Ovary (tissue), 9 donors: ENCODE data around the gene AQP2. TPM values are rescaled to one million over a fixed set of nuclear protein-coding genes. Genes with fewer than 3 reads are reported as not detected.

Source experiments
- DNase-seq, 5 donors: peaks; one replicate each; pipeline ENCODE4 v3.0.0-alpha.2; 2019 to 2020
- H3K27ac ChIP-seq, 2 donors: fragments of 200-600 bp; one replicate each; pipeline versions ENCODE4 v1.5.1 to v1.8.0; 2019 to 2022
- H3K27me3 ChIP-seq: fragments of 200-600 bp; one replicate; pipeline ENCODE4 v1.8.0; 2022
- H3K36me3 ChIP-seq: fragments of 200-600 bp; sonication (generic); one replicate; pipeline ENCODE4 v1.5.1; 2019
- H3K4me1 ChIP-seq: one replicate; pipeline ENCODE4 v1.8.1; 2013; ENCODE audit warnings: mild to moderate bottlenecking, moderate library complexity; ENCODE audit not compliant: insufficient read depth
- H3K4me3 ChIP-seq: fragments of 200-600 bp; sonication (generic); one replicate; pipeline ENCODE4 v1.5.1; 2017
- H3K9me3 ChIP-seq, 2 donors: fragments of 200-600 bp in 1 of 2; sonication (generic) in 1 of 2; one replicate each; pipeline versions ENCODE4 v1.5.1 to v1.8.1; 2013 to 2019; ENCODE audit warnings: mild to moderate bottlenecking in 1 of 2, moderate library complexity in 1 of 2
- CTCF ChIP-seq, 3 donors: fragments of 450-650 bp in 2 of 3; fragments of 200-600 bp in 1 of 3; IDR thresholded peaks; one replicate each; pipeline versions ENCODE4 v1.5.1 to v1.8.0; 2016 to 2022; ENCODE audit warnings: antibody characterized with exemption in 3 of 3, mild to moderate bottlenecking in 1 of 3
- EP300 ChIP-seq: sonication (generic); formaldehyde crosslinking; IDR thresholded peaks from one replicate; pipeline ENCODE4 v1.6.1; 2017; ENCODE audit warnings: antibody characterized with exemption
- POLR2A ChIP-seq: fragments of 450-650 bp; IDR thresholded peaks from one replicate; pipeline ENCODE4 v1.6.1; 2017; ENCODE audit warnings: antibody characterized with exemption, mild to moderate bottlenecking, moderate library complexity
- WGBS, 3 donors: extraction: QIAGEN DNeasy Blood & Tissue Kit in 1 of 3; methylation state at CpG; one replicate each; pipeline versions ENCODE4 v1.1.5 to v1.1.7; 2013 to 2017; 5-methylcytosine and 5-hydroxymethylcytosine counted together
- intact Hi-C, 4 donors: fragments of 100-400 bp; cut with DNase I; formaldehyde crosslinking; loops; one replicate each; pipeline versions ENCODE4 v1.11.0 to v1.15.1; 2022 to 2023
- polyA plus RNA-seq, 2 donors: library from polyadenylated mRNA; stranded (reverse); fragments of 200-250 nt in 1 of 2; fragments of 350-450 nt in 1 of 2; fragmentation: Illumina TruSeq in 1 of 2; extraction: RNeasy Lipid Tissue Mini Kit (QIAGEN cat#74804) in 1 of 2; gene quantifications; one replicate each; pipeline ENCODE4 v1.2.3, GENCODE V29; 2013 to 2014
- total RNA-seq, 7 donors: library from RNA; depleted of rRNA in 2 of 7; stranded (reverse); fragments of >200 nt in 2 of 7; fragmentation: NEBNext Ultra II Directional in 3 of 7; extraction: Animal tissue kit (Norgen Biotek cat#: 25700) in 3 of 7; gene quantifications; one replicate each; pipeline versions ENCODE4 v1.1.0 to v1.2.4, GENCODE V29; 2016 to 2023
- donor health status: DM: no; HTN: no; CAD: no; lungs with moderate emphysema.
- donor health status: DM: no; HTN: no; CAD: no.
- donor health status: Bipolar disorder and iron deficiency.
- donor health status: DM: yes; HTN: yes; CAD: no.
- donor health status: DM: no; HTN: no; CAD: no.
- donor health status: DM: yes; HTN: yes; CAD: no.

Gene AQP2
- total and polyA plus RNA-seq, 9 donors: 0.11 to 3.7 (median 2.1) TPM; not detected in 6

- intact Hi-C loops: no loop called here
- no peaks in the 10 kb centered on the region for H3K36me3 ChIP-seq
- H3K27me3 ChIP-seq: no peaks in the 10 kb centered on the region
- DNase-seq: no peak
- no peak overlapping the region for H3K27ac ChIP-seq
- H3K9me3 ChIP-seq: no peaks in the 10 kb centered on the region
- no peak overlapping the region for H3K4me3 ChIP-seq
- TF ChIP-seq CTCF (IDR thresholded peaks at IDR 0.05): no peak
- TF ChIP-seq EP300: no peak
- no peak for TF ChIP-seq POLR2A
- WGBS, 3 donors: 84 to 88% (median 88%) methylated on average over 3 of the region's 3 CpGs
- H3K4me1 ChIP-seq: no peaks in the 10 kb centered on the region
Measured at GRCh38 chr12:49936925-49937324, 13.6 kb upstream of the AQP2 start.

GRCh38 chr12:49937639-49938300, 12.8 kb upstream of the AQP2 start:
- no peaks in the 10 kb centered on the region for H3K27me3 ChIP-seq
- 82 to 89% (median 86%) methylated on average over 7 to 8 of the region's 8 CpGs for WGBS, 3 donors
- TF ChIP-seq EP300 (no peak), POLR2A (no peak), CTCF (IDR thresholded peaks at IDR 0.05) (no peak)
- H3K4me1 ChIP-seq: no peaks in the 10 kb centered on the region
- no peak overlapping the region for H3K27ac ChIP-seq
- H3K4me3 ChIP-seq: no peak overlapping the region
- intact Hi-C loops: no loop called here
- H3K9me3 ChIP-seq: no peaks in the 10 kb centered on the region
- no peaks in the 10 kb centered on the region for H3K36me3 ChIP-seq
- DNase-seq: no peak

- intact Hi-C loops: no loop called here
- H3K9me3 ChIP-seq: no peaks in the 10 kb centered on the region
- H3K4me1 ChIP-seq: no peaks in the 10 kb centered on the region
- no peaks in the 10 kb centered on the region for H3K27me3 ChIP-seq
- no peak for DNase-seq
- H3K36me3 ChIP-seq: no peaks in the 10 kb centered on the region
- TF ChIP-seq POLR2A (no peak), EP300 (no peak), CTCF (IDR thresholded peaks at IDR 0.05) (no peak)
- no peak overlapping the region for H3K27ac ChIP-seq
- H3K4me3 ChIP-seq: no peak overlapping the region
Measured at GRCh38 chr12:49939307-49939706, 11.2 kb upstream of the AQP2 start.

GRCh38 chr12:49939707-49940106, 10.8 kb upstream of the AQP2 start:
- DNase-seq: no peak
- WGBS, 3 donors: 97 to 100% (median 100%) methylated on average over 1 of the region's 1 CpG
- Histone ChIP-seq H3K4me3 (no peak overlapping the region), H3K9me3 (no peaks in the 10 kb centered on the region), H3K27ac (no peak overlapping the region), H3K4me1 (no peaks in the 10 kb centered on the region), H3K27me3 (no peaks in the 10 kb centered on the region), H3K36me3 (no peaks in the 10 kb centered on the region)
- TF ChIP-seq POLR2A: no peak
- intact Hi-C loops: no loop called here

GRCh38 chr12:49941556-49942511, 8.7 kb upstream of the AQP2 start:
- Histone ChIP-seq H3K27ac (no peak overlapping the region), H3K9me3 (no peaks in the 10 kb centered on the region), H3K4me3 (no peak overlapping the region), H3K27me3 (no peaks in the 10 kb centered on the region), H3K36me3 (no peaks in the 10 kb centered on the region), H3K4me1 (peaks cover 3% of the 10 kb centered on the region)
- intact Hi-C loops: no loop called here
- DNase-seq: no peak
- TF ChIP-seq POLR2A (no peak), EP300 (no peak), CTCF (IDR thresholded peaks at IDR 0.05) (no peak)
- 88 to 91% (median 90%) methylated on average over 13 of the region's 13 CpGs for WGBS, 3 donors
